ENCODE measurements around the gene DGLUCY. TPM values are rescaled to one million over a fixed set of nuclear protein-coding genes. Genes with fewer than 3 reads are reported as not detected.

The DGLUCY gene
- total RNA-seq, 1 experiment from 2014 or later: 67.0 TPM

DNA sequence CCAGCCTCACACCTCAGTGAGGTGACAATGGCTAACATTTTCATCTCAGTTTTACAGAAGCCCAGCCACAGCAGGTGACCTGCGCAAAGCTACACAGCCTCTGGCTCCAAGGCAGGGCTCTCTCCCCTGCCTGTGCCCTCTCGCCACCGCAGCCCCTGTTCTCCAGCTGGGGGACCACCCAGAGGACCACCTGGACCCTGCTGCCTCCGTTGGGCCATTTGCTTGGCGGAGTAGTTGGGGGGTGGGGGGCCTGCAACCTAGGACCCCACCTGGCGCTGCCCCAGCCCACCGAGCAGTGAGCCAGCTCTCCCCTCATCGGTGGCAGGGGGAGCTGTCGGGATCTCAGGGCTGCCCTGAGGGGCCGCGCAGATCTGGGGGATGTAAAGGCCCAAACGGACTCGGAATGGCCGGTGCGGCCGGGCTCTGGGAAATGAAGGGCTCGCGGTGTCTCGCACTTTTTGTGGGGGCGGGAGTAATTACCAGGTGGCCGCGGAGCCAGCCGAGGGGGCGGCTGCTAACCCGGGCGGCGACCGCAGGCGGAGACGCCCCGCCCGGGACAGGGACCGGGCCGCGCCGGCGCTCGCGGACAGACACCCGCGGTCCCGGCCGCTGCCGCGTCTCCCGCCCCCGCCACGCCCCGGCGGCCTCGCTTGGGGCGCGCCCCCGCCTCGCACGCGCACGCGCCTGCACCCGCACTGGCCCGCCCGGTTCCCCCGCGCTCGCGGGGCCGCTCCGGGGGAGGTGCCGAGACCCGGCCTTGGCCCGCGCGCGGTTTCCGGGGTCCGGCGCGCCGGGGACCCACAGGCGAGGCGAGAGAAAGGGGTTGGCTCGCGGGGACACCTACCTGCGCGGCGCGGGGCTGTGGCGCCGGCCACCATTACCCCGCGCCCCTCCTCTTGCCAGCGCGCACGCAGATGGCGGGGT lies 139.3 kb downstream of the DGLUCY start:
- ChIA-PET RAD21 (ENCODE audit: low non-redundant PET in 1 of 2, low total read pairs in 2 of 2, uncharacterized antibody in 2 of 2, unreplicated experiment in 2 of 2) (no interaction called here), POLR2A (interaction anchor here (0.5 kb wide), 1 partner anchor 50 kb away, joined by 6 read pairs; no protein-coding TSS in a partner anchor), CTCF (no interaction called here)
- no TSS peak for BruUV-seq (replicated peaks)
- no peaks in the 10 kb centered on the region for H3K9me2 ChIP-seq (ENCODE audit: insufficient read depth)
- peak overlapping the region; percentile 61 for H3K4me2 ChIP-seq (ENCODE audit: low read length)
- DNase-seq (ENCODE audit: low read depth, low spot score) (no peak), ATAC-seq (peak; percentile 68)
- no peaks in the 10 kb centered on the region for H3K27me3 ChIP-seq (ENCODE audit: insufficient read depth, low read length)
- no peak overlapping the region for H3K9ac ChIP-seq (ENCODE audit: low read length)
- peaks cover 5 to 6% of the 10 kb centered on the region in 2 experiments; a peak in 2 of 4 replicates for H3K4me1 ChIP-seq (ENCODE audit: control insufficient read depth in 1 of 2, insufficient read depth in 2 of 2, low read length in 2 of 2)
- H2AFZ ChIP-seq (ENCODE audit: low read depth, low read length, poor library complexity, severe bottlenecking): peak overlapping the region; percentile 48
- no peaks in the 10 kb centered on the region for H3K36me3 ChIP-seq (ENCODE audit: control insufficient read depth in 1 of 2, insufficient read depth in 2 of 2, low read length in 2 of 2)
- intact Hi-C loops (cut with micrococcal nuclease): no loop called here
- 0 out of 4 replicates have a peak overlapping the region, but pooled peaks of 1 of the 2 experiments have one; percentile 16 for H3K4me3 ChIP-seq (replicated peaks in 1 of 2; ENCODE audit: low read depth in 1 of 2, low read length in 2 of 2)
- no peaks in the 10 kb centered on the region for H3K79me2 ChIP-seq (ENCODE audit: insufficient read depth, low read length)
- no peaks in the 10 kb centered on the region for H3K9me3 ChIP-seq (ENCODE audit: control insufficient read depth in 1 of 2, insufficient read depth in 1 of 2, low read depth in 1 of 2, low read length in 2 of 2)
- no peak overlapping the region; the same call in 1 of the 2 replicates for H3K27ac ChIP-seq (ENCODE audit: low read depth, low read length)
- no peaks in the 10 kb centered on the region for H4K20me1 ChIP-seq (ENCODE audit: insufficient read depth)
- TF ChIP-seq, protein P1, sequence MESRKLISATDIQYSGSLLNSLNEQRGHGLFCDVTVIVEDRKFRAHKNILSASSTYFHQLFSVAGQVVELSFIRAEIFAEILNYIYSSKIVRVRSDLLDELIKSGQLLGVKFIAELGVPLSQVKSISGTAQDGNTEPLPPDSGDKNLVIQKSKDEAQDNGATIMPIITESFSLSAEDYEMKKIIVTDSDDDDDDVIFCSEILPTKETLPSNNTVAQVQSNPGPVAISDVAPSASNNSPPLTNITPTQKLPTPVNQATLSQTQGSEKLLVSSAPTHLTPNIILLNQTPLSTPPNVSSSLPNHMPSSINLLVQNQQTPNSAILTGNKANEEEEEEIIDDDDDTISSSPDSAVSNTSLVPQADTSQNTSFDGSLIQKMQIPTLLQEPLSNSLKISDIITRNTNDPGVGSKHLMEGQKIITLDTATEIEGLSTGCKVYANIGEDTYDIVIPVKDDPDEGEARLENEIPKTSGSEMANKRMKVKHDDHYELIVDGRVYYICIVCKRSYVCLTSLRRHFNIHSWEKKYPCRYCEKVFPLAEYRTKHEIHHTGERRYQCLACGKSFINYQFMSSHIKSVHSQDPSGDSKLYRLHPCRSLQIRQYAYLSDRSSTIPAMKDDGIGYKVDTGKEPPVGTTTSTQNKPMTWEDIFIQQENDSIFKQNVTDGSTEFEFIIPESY (IDR thresholded peaks at IDR 0.05; ENCODE audit: extremely low read depth, insufficient replicate concordance, low read length): no peak
- no peak for TF ChIP-seq SP1 (IDR thresholded peaks at IDR 0.05; ENCODE audit: low read depth)
- TF ChIP-seq CEBPB (IDR thresholded peaks at IDR 0.05; ENCODE audit: low read depth): no peak
- no peak for TF ChIP-seq EGR1 (IDR thresholded peaks at IDR 0.05; ENCODE audit: low read depth)
- TF ChIP-seq CBX3 (IDR thresholded peaks at IDR 0.05; ENCODE audit: low read depth): no peak
- TF ChIP-seq SIN3A (IDR thresholded peaks at IDR 0.05; ENCODE audit: low read depth): no peak
- no peak for TF ChIP-seq POLR2AphosphoS5 (IDR thresholded peaks at IDR 0.05; ENCODE audit: low read depth, low read length)
- no peak for TF ChIP-seq JUND (IDR thresholded peaks at IDR 0.05)
